GM10266 (cell line): Measurements from ENCODE around the gene NEUROD6.

Source experiments
- DNase-seq: peaks from one replicate; pipeline ENCODE4 v3.0.0; 2012; ENCODE audit errors: extremely low spot score
- TF ChIP-seq, protein P1 (sequence below): IDR thresholded peaks from 2 replicates; pipeline ENCODE4 v1.5.1; 2012; ENCODE audit warnings: mild to moderate bottlenecking, low read depth; ENCODE audit not compliant: control insufficient read depth, insufficient read depth; ENCODE audit errors: missing control alignments

NEUROD6 gene

DNA sequence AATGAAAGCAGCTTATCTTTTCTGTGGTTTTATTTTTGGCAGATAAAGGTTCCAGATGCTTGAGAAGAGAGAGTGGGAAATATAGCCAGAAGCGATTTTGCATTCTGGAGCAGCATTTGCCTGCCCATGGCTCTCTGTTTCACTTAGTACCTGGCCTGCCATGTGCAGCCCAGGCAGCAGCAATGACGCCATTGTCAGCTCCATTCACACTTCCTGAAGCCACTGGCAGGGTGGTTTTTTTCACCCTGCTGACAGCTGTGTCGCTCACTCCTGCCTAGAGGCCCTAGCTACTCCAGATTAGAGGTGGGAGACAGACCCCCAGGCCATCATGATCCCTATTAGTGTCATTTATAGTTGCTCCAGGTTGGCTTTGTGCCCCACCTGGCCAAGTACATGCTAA, 30.1 kb upstream of the NEUROD6 start:
- no peak for DNase-seq
- TF ChIP-seq, protein P1, sequence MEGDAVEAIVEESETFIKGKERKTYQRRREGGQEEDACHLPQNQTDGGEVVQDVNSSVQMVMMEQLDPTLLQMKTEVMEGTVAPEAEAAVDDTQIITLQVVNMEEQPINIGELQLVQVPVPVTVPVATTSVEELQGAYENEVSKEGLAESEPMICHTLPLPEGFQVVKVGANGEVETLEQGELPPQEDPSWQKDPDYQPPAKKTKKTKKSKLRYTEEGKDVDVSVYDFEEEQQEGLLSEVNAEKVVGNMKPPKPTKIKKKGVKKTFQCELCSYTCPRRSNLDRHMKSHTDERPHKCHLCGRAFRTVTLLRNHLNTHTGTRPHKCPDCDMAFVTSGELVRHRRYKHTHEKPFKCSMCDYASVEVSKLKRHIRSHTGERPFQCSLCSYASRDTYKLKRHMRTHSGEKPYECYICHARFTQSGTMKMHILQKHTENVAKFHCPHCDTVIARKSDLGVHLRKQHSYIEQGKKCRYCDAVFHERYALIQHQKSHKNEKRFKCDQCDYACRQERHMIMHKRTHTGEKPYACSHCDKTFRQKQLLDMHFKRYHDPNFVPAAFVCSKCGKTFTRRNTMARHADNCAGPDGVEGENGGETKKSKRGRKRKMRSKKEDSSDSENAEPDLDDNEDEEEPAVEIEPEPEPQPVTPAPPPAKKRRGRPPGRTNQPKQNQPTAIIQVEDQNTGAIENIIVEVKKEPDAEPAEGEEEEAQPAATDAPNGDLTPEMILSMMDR, result no peak

- no peak for DNase-seq
- TF ChIP-seq, protein P1, result no peak
These were observed 28.1 kb upstream of the NEUROD6 start for GRCh38 chr7:31368620-31369019.

GRCh38 chr7:31363496-31363895, 23.0 kb upstream of the NEUROD6 start:
- TF ChIP-seq, protein P1, result no peak
- DNase-seq, result no peak

DNA sequence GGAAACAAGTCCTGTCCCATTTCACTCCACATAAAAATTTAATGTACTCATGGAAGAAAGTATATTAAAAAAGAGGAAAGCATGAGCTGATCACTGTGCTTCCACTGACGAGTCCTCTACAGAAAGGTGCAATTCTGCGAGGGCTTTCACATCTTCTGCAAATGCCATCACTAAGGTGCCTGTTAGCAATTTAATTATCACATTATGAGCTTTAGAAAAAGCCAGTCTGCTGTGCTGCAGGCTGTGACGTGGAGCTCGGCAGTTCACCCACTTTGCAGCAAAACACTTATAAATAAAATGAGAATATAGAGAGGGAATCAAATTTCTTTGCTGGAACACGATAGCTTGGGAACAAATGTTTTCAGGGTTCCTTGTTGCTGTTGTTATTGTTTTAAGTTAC, 22.5 kb upstream of the NEUROD6 start:
- no peak for DNase-seq
- TF ChIP-seq, protein P1, result no peak

GRCh38 chr7:31362401-31362800, 21.9 kb upstream of the NEUROD6 start:
- TF ChIP-seq, protein P1, result no peak
- DNase-seq, result no peak

- TF ChIP-seq, protein P1, result no peak
These were observed 17.9 kb upstream of the NEUROD6 start for GRCh38 chr7:31358467-31358866.

DNA sequence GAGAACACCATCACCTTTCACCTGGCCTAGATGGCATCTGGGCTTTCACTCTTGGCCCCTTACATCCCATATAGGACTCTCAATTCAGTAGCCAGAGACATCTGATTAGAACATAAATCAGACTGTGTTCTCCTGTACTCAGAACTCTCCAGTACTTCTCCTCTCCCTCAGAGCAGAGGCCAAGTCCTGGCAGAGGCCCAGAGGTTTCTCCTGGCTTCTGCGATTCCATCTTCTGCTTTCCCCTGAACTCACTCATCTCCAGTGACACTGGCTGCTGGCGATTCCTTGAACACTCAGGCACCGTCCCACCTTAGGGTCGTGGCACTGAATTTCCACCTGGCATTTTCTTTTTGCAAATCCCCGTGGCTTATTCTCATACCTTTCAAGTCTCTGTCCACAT, 4.9 kb upstream of the NEUROD6 start:
- TF ChIP-seq, protein P1, result no peak
- no peak for DNase-seq

More at GRCh38 chr7:31358467-31358866, 17.9 kb upstream of the NEUROD6 start:
- no peak for DNase-seq
